DMS53 treated with DMSO at 0.1 percent for 48 hours (cell line): ENCODE results near the gene ERBB2.
"Not testable (repeated sequence)": the region's sequence is repeated elsewhere in the genome, so short reads cannot be mapped to it uniquely, and the experiment has no call there.

Source experiments
- DNase-seq: peaks from one replicate; lab custom pipeline; 2025; ENCODE audit not compliant: unreplicated experiment; lab: John Stamatoyannopoulos, UW

Gene ERBB2

DNA sequence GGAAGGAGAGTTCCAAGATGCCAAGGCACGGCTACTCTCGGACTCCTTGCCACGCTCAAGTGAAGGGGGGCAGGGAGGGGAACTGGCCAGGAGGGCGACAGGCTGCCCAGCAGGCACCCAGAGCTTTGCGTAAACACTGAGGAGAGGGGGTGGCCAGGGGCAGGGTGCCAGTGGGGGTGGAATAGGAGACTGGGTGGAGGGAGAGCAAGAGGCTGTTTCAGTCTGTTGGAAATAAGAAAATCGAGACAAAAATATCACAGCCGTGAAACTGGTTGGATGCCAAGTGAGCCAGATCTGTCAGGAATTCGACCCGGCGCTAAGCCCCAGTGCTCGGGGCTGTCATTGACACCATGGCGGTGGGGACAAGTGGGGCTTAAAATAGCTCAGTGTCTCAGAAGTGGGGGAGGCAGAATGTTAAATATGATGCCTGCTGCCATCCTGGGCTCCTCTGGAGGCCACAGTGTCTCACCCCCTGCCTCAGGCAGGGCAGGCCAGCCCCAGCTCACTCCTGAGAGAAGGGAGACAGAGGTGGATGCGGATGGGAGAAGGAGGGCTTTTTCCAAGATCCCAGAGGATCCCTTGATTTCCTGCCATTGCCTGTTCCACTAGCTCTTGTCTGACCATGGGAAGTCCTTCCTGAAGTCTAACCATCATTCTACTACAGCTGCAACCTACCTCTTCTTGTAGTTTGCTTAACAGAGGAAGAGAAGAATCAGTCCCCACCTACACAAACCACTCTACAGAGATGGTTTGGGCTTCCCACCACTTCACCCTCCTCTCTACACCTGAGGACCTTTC, 22.1 kb upstream of the ERBB2 start:
- no peak for DNase-seq

GRCh38 chr17:39678340-39679116, 21.3 kb upstream of the ERBB2 start:
- no peak for DNase-seq

DNA sequence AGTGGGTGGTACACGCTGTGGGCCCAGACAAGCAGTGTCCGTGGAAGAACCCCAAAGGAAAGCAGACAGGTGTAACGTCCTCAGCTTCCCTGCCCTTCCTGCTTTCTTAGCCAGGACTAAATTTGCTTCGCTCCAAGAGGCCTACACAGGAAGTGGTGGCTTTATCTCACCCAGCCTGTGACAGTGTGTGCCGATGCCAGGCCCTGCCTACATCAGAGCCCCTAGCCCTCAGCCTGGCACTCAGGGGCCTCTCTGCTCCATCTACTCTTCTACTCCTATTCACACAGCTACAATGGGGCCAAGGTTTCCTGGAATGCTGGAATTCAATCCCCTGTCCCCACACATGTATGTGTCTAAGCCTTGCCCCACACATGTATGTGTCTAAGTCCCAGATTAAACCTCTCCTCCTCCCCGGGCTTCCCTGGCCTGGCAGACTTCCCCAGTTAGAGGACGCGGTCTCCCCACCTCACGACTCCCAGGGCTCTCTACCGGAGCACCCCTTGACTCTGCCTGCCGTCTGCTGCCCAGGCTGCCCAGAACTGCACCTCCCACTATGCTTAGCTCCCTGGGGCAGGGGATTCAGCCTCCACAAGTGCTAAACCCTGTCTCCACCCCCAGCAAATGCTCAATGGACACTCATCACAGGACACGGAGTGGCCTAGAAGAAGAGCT, 20.2 kb upstream of the ERBB2 start:
- DNase-seq, result no peak

- no peak for DNase-seq
Observed at GRCh38 chr17:39683295-39683939, 16.4 kb upstream of the ERBB2 start.

- no peak for DNase-seq
Observed at GRCh38 chr17:39684369-39685192, 15.3 kb upstream of the ERBB2 start.

DNA sequence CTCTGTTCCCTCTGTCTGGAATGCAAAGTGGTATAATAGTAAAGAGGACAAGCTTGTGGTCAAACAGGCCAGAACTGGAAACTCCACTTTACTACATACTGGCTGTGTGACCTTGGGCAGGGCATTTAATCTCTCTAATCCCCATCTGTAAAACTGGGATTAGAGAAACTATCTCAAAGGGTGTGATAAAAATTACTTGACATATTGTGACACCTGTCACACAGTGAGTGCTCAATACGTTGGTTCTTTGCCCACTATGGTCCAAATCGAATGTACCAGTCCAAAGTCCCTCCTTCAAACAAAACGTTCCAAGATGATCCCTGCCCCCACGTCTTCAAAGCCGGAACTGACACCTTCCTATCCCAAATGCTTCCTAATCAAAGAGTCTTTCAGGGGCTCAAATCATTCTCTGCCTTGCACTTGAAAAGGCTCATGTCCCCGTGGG, 12.7 kb upstream of the ERBB2 start:
- DNase-seq, result peak; percentile 14

DNA sequence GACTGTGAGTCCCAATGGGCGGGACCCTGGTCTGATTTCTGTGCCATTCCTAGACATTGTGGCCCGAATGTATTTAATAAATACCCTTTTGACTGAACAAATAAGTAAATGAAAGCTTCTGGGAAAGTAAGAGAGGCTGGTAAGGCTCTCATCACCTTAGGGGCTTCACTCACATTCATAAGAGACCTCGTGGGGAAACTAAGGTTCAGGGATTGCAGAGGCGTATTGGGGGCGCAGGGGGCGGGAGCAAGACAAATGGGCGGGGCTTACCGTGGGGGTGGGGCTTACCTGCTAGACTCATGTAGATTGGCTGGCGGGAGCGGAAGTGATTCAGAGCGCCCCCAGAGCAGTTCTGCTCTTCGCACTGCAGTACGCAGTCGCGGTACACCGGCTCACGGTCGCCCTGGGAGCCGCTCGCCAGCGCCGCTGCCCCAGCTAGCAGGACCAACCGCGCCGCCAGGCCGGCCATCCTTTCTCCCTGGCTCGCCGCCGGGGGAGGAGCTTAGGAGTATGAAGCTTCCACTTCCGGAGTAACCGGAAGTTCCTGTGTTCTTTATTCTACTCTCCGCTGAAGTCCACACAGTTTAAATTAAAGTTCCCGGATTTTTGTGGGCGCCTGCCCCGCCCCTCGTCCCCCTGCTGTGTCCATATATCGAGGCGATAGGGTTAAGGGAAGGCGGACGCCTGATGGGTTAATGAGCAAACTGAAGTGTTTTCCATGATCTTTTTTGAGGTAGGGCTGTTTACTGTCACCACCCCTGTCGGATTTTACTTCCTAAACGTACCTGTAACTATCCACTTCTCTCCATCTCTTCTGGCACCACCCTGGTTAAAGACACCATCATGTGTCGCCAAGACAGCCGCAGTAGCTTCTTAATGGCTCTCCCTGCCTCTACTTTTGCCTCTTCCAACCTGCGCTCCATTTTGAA, 12.1 kb upstream of the ERBB2 start, which contains the start of gene PGAP3:
TSS of gene PGAP3 (minus strand) at position 512 of the 929 bp plus-strand sequence. CDS start at position 469, 43 bp downstream.
- peak; percentile 94 for DNase-seq

DNA sequence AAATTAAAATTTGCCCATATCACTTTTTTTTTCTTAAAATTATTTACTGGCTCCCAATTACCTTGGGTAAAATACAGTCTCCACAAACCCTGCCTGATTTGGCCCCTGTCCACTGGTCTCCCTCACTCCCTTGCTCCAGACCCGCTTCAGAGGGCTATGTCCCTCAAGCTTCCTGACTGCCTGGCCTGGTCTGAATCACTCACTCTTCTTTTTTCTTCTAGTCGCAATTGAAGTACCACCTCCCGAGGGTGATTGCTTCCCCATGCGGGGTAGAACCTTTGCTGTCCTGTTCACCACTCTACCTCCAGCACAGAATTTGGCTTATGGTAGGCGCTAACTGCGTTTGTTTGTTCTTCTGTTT, 11.4 kb upstream of the ERBB2 start:
- no peak for DNase-seq

- DNase-seq, result no peak
Observed at GRCh38 chr17:39688945-39689344, 10.9 kb upstream of the ERBB2 start.

GRCh38 chr17:39694593-39694992, 5.3 kb upstream of the ERBB2 start:
- no peak for DNase-seq

DNA sequence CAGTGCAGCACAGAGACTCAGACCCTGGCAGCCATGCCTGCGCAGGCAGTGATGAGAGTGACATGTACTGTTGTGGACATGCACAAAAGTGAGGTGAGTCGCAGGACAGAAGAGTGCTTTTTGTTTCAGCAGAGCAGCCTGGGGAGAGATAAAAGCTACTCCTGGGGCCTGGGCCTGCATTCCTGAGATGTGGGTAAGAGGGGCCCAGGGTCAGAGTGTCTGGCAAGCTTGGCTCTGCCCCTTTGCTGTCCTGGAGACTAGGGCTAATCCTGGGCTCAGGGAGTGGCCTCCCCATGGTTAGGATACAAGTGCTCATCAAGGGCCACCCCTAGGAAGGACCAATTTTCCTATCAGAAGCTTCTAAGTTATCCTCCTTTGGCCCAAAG, 4.8 kb upstream of the ERBB2 start:
- DNase-seq, result no peak

- no peak for DNase-seq
Observed at GRCh38 chr17:39696731-39697130, 3.1 kb upstream of the ERBB2 start.

GRCh38 chr17:39697961-39698360, 1.9 kb upstream of the ERBB2 start:
- DNase-seq, result no peak

GRCh38 chr17:39699157-39699817, 577 bp upstream of the ERBB2 start:
- not testable (repeated sequence) for DNase-seq

- DNase-seq, result no peak
Observed at GRCh38 chr17:39700148-39700987, 504 bp downstream of the ERBB2 start.

GRCh38 chr17:39701012-39701783, 1.3 kb downstream of the ERBB2 start:
- no peak for DNase-seq

DNA sequence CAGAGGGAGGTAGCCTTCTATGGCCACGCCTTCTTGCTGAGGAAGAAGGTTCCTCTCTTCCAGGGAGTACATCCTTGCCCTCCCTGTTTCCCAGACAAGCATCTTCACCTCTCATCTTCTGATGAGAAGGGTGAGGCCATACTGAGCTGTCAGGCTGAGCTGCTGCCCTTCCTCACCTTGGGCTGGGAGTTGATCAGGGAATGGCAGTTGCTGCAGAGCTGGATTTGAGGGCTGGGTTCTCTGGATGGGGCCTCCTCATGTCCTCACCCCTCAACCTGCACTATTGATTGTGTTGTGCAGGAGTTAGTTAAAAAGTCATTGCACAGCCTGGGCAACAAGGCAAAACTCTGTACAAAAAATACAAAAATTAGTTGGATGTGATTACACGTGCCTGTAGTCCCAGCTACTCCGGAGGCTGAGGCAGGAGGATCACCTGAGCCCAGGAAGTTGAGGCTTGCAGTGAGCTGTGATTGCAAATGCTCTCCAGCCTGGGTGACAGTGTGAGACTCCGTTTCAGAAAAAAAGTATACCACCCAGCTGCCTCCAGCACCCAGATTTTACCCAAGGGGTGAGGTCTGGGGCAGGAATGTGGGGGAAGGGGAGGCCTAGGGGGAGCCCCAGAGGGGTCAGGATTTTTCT, 2.0 kb downstream of the ERBB2 start:
- no peak for DNase-seq
